Measurements from ENCODE around the gene KRTAP4-6.
"Not testable (repeated sequence)": the region's sequence is repeated elsewhere in the genome, so short reads cannot be mapped to it uniquely, and the experiment has no call there.

Gene KRTAP4-6

DNA sequence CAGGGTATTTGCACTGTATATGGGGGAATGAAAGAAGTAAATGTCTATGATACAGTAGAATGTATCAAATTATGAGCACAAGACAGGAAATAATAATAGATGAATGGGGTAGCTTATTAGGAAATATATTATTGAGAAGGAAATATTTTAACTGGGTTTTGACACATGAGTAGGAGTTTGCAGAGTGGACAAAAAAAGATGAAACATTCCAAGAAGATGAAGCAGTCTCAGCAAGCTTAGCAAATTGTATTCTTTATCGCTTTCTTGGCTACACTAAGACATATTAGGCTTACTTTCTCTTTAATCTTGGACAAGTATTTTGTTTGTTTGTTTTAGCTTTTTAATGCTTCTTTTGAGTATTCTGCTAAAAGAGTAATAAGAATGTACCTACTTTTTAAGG lies 36.4 kb downstream of the KRTAP4-6 start:
- TF ChIP-seq, protein P1, sequence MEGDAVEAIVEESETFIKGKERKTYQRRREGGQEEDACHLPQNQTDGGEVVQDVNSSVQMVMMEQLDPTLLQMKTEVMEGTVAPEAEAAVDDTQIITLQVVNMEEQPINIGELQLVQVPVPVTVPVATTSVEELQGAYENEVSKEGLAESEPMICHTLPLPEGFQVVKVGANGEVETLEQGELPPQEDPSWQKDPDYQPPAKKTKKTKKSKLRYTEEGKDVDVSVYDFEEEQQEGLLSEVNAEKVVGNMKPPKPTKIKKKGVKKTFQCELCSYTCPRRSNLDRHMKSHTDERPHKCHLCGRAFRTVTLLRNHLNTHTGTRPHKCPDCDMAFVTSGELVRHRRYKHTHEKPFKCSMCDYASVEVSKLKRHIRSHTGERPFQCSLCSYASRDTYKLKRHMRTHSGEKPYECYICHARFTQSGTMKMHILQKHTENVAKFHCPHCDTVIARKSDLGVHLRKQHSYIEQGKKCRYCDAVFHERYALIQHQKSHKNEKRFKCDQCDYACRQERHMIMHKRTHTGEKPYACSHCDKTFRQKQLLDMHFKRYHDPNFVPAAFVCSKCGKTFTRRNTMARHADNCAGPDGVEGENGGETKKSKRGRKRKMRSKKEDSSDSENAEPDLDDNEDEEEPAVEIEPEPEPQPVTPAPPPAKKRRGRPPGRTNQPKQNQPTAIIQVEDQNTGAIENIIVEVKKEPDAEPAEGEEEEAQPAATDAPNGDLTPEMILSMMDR (IDR thresholded peaks at IDR 0.05; ENCODE audit: low read depth, low read length), result no peak
- no peak overlapping the region for H3K4me3 ChIP-seq (ENCODE audit: low read depth, low read length)

DNA sequence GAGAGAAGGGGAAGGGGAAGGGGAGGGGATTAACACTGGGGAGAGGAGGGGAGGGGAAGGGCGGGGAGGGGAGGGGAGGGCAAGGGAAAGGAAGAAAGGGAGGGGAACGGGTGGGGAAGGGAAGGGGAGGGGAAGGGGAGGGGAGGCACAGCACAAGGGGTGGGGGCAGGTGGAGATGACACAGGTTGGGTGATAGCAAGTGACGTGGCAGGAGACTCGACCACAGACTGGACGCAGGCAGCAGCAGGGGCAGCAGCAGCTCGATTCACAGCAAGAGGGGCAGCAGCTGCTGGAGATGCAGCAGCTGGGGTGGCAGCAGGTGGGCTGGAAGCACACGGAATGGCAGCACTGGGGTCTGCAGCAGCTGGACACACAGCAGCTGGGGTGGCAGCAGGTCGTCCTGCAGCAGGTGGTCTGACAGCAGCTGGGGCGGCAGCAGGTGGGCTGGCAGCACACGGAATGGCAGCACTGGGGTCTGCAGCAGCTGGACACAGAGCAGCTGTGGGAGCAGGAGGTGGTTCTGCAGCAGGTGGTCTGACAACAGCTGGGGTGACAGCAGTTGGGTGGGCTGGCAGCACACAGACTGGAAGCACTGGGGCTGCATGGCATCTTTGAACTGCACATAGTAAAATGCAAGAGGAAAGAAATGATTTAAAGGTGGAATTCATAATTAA lies 38.6 kb downstream of the KRTAP4-6 start, which contains the start of gene KRTAP4-16:
Gene KRTAP4-16, minus strand, starts transcription at position 624 of the 674 bp plus-strand sequence. Its CDS starts 0 bp downstream, at position 624.
- TF ChIP-seq, protein P1 (IDR thresholded peaks at IDR 0.05; ENCODE audit: low read depth, low read length), result no peak
- H3K4me3 ChIP-seq (ENCODE audit: low read depth, low read length), result no peak within 1 kb of the TSS

DNA sequence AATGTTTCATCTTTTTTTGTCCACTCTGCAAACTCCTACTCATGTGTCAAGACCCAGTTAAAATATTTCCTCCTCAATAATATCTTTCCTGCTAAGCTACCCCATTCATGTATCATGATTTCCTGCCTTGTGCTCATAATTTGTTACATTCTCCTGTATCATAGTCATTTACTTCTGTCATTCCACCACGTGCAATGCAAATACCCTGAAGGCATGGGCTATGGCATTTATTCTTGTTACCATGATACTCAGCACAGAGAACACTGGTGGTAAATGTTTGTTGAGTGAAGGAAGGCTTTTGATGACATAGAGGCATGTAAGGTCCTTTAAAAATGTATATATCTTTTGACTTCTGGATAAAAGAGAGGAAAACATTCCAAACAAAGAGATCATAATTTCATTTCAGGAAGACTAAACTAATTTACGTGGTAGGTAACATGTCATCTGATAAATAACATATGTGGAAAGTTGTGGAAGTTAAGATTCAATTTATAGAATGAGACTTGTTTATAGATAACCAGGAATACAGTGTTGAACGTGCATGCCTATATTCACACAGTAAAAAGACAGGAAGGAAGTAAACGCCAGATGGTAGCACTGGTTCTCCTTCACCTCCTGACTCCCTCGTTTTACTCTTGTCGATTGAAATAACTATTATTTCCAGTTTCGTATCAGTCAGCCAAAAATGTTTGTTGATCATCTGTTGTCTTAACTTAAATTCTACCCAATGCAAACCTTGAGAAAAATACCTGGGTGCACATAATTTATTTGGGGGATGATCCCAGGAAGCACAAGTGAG lies 40.5 kb downstream of the KRTAP4-6 start:
- H3K4me3 ChIP-seq (ENCODE audit: low read depth, low read length), result not testable (repeated sequence)

DNA sequence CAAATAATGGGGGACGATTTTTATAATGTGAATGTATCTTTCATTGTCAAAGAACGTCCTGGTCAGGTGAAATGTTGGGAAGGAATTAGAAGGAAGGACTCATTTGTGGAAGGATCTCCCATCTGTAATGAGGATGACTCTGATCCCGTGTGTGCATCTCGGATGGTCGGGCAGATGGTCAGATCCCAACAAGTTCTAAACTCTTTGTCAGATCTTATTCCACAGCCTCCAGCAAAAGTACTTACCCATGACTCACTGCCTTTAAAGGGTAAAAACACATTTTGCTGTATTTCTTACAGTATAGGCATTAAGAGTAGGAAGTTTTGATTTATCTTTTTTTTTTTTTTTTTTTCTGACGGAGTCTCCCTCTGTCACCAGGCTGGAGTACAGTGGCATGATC lies 41.9 kb downstream of the KRTAP4-6 start:
- no peak overlapping the region for H3K4me3 ChIP-seq (ENCODE audit: low read depth, low read length)
- TF ChIP-seq, protein P1 (IDR thresholded peaks at IDR 0.05; ENCODE audit: low read depth, low read length), result no peak

DNA sequence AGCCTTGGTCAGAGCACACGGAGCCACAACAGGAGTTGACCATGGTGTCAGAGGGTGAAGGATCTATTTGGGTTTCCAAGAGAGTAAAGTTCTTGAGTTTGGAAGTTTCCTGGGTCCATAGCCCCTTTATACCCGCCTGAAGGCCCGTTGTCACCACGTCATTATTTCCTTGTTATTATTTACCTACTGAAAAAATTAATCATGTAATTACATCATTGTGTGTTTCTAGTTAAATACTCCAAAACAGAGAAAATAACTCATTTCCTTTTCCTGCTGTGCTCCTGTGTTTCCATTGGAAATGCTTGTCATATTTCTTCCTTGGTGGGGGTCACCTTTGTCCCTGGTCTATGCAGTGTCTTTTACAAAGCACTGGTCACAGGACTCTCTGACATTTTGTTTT lies 42.3 kb downstream of the KRTAP4-6 start, which contains the start of gene KRTAP4-8:
Gene KRTAP4-8, minus strand, starts transcription at position 101 of the 400 bp plus-strand sequence. Its CDS starts 58 bp downstream, at position 43.
- TF ChIP-seq, protein P1 (IDR thresholded peaks at IDR 0.05; ENCODE audit: low read depth, low read length), result no peak
- H3K4me3 ChIP-seq (ENCODE audit: low read depth, low read length), result no peak within 1 kb of the TSS

DNA sequence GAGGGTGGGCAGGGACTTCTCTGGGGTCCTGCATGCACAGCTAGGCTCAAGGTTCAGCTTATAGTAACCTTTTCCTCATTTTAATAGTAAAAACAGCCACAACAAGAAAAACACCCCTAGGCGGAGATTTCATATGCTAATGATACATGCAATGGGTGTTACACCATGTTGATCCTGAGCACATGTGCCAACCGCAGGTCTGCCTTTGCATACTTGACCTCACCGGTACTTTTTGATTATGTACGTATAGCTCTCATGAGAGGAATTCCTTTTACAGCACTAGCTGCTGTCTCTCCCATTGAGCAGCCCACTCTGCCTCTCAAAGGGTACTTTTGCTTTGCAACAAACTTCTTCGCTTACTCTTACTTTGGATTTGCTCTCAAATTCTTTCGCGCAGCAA lies 44.3 kb downstream of the KRTAP4-6 start:
- H3K4me3 ChIP-seq (ENCODE audit: low read depth, low read length), result no peak overlapping the region
- TF ChIP-seq, protein P1 (IDR thresholded peaks at IDR 0.05; ENCODE audit: low read depth, low read length), result no peak

All from WI38 (cell line).